Endothelial cell of umbilical vein (primary cell): ENCODE measurements around the gene TRNP1. TPM values are rescaled to one million over a fixed set of nuclear protein-coding genes. Genes with fewer than 3 reads are reported as not detected.

Source experiments
- BruUV-seq: library from RNA; stranded (reverse); fragments of 400-500 nt; replicated peaks from 2 replicates; lab custom pipeline; 2021; lab: Mats Ljungman, UMichigan
- CTCF ChIA-PET: fragments of 300-600, 350-600 bp; sonication (Branson Sonifier 250); formaldehyde crosslinking; loops from one replicate; lab custom pipeline; 2021; ENCODE audit warnings: antibody characterized with exemption, inconsistent platforms; lab: Charles Lee
- POLR2A ChIA-PET: fragments of 300-600, 350-600 bp; sonication (Branson Sonifier 250); formaldehyde crosslinking; loops from one replicate; lab custom pipeline; 2021; ENCODE audit warnings: antibody characterized with exemption, inconsistent platforms; lab: Charles Lee
- DNase-seq: peaks from one replicate; pipeline ENCODE4 v3.0.0-alpha.2; 2011; ENCODE audit warnings: low read depth, low spot score
- FAIRE-seq: peaks from 2 replicates; lab custom pipeline; 2011; peaks lifted over from hg19 to GRCh38; lab: Jason Lieb, UNC
- H2AFZ ChIP-seq: 2 replicates; pipeline ENCODE4 v1.6.0; 2012; ENCODE audit warnings: low read depth, low read length, control low read depth, inconsistent platforms
- H3K27ac ChIP-seq: 2 replicates; pipeline ENCODE4 v1.5.1; 2011; ENCODE audit warnings: low read depth, mild to moderate bottlenecking, control low read depth, low read length, moderate library complexity; ENCODE audit not compliant: insufficient read depth
- H3K27me3 ChIP-seq, 2 experiments: 2 replicates each; pipeline versions ENCODE4 v1.6.0 to v1.6.1; 2011; ENCODE audit warnings: low read length in 2 of 2, mixed read lengths in 1 of 2; ENCODE audit not compliant: control insufficient read depth in 2 of 2, insufficient read depth in 2 of 2
- H3K36me3 ChIP-seq, 2 experiments: 2 replicates in 1 of 2; 3 replicates in 1 of 2; pipeline ENCODE4 v1.5.1; 2011; ENCODE audit warnings: low read length in 2 of 2, mild to moderate bottlenecking in 1 of 2, moderate library complexity in 1 of 2; ENCODE audit not compliant: control insufficient read depth in 2 of 2, insufficient read depth in 2 of 2; ENCODE audit errors: extremely low read depth in 1 of 2
- H3K4me1 ChIP-seq: 3 replicates; pipeline ENCODE4 v1.5.1; 2011; ENCODE audit warnings: mild to moderate bottlenecking, low read length; ENCODE audit not compliant: control insufficient read depth, insufficient read depth; ENCODE audit errors: extremely low read depth
- H3K4me2 ChIP-seq: 2 replicates; pipeline ENCODE4 v1.6.1; 2011; ENCODE audit warnings: low read length, control low read depth, mixed read lengths; ENCODE audit not compliant: insufficient read depth
- H3K4me3 ChIP-seq, 3 experiments: fragments of 200-600 bp in 1 of 3; sonication (generic), shearing (Covaris generic) in 1 of 3; replicated peaks in 1 of 3; 2 replicates each; pipeline ENCODE4 v1.5.1; 2011 to 2016; ENCODE audit warnings: control low read depth in 3 of 3, low read length in 3 of 3, mild to moderate bottlenecking in 2 of 3, inconsistent platforms in 1 of 3, low read depth in 1 of 3, moderate library complexity in 1 of 3; ENCODE audit not compliant: insufficient read depth in 1 of 3
- H3K79me2 ChIP-seq: 2 replicates; pipeline ENCODE4 v1.6.0; 2012; ENCODE audit warnings: low read length, inconsistent platforms; ENCODE audit not compliant: control insufficient read depth, insufficient read depth
- H3K9ac ChIP-seq: replicated peaks from 2 replicates; pipeline ENCODE3; 2011; ENCODE audit warnings: low read length, control low read depth; ENCODE audit not compliant: insufficient read depth; ENCODE audit errors: extremely low read depth
- H3K9me1 ChIP-seq: replicated peaks from 3 replicates; pipeline ENCODE4 v1.6.0; 2011; ENCODE audit warnings: mild to moderate bottlenecking, low read length; ENCODE audit not compliant: control insufficient read depth, insufficient read depth; ENCODE audit errors: extremely low read depth
- H3K9me3 ChIP-seq: replicated peaks from 2 replicates; pipeline ENCODE4 v1.5.1; 2012; ENCODE audit warnings: low read length, inconsistent platforms; ENCODE audit not compliant: control insufficient read depth, insufficient read depth
- H4K20me1 ChIP-seq: replicated peaks from 2 replicates; pipeline ENCODE3; 2011; ENCODE audit warnings: mild to moderate bottlenecking, low read length; ENCODE audit not compliant: control insufficient read depth, insufficient read depth; ENCODE audit errors: extremely low read depth
- CTCF ChIP-seq, 2 donors: IDR thresholded peaks; 1 replicate in 1 of 2; 2 replicates in 1 of 2; pipeline ENCODE4 v1.5.1; 2011; ENCODE audit warnings: low read length in 2 of 2, mild to moderate bottlenecking in 2 of 2, moderate library complexity in 2 of 2, control low read depth in 1 of 2, inconsistent platforms in 1 of 2, low read depth in 1 of 2; ENCODE audit not compliant: insufficient read depth in 1 of 2; ENCODE audit errors: extremely low read depth in 1 of 2
- GATA2 ChIP-seq: IDR thresholded peaks from 2 replicates; pipeline ENCODE4 v1.7.0; 2011; ENCODE audit warnings: low read depth, mild to moderate bottlenecking, moderate library complexity, mixed read lengths, low read length; ENCODE audit not compliant: insufficient read length, insufficient read depth
- POLR2A ChIP-seq: IDR thresholded peaks from 2 replicates; pipeline ENCODE4 v1.6.1; 2012; ENCODE audit warnings: low read depth, mild to moderate bottlenecking, control low read depth, low read length
- POLR2AphosphoS5 ChIP-seq: IDR thresholded peaks from 2 replicates; pipeline ENCODE4 v1.6.1; 2012; ENCODE audit warnings: low read depth, mild to moderate bottlenecking, control low read depth, low read length, moderate library complexity; ENCODE audit not compliant: insufficient read depth
- dilution Hi-C: fragments of 300-500 bp; cut with MboI; formaldehyde crosslinking; loops from one replicate; pipeline ENCODE4 v1.15.0; 2019; ENCODE audit warnings: low sequenced_read_pairs; ENCODE audit not compliant: extremely low pct_ligation_motif_present
- intact Hi-C: fragments of 100-400 bp; cut with micrococcal nuclease; formaldehyde crosslinking; loops from one replicate; pipeline ENCODE4 v1.10.0; 2022
- polyA plus RNA-seq, 4 experiments: library from polyadenylated mRNA; depleted of rRNA in 3 of 4; stranded (reverse) in 3 of 4; unstranded in 1 of 4; fragments of >200 nt; gene quantifications; 2 replicates each; pipeline versions ENCODE4 v1.2.1 to v1.2.3, GENCODE V29; 2011 to 2012; ENCODE audit warnings: missing spikeins in 1 of 4
- total RNA-seq: library from RNA; stranded (reverse); gene quantifications from 2 replicates; pipeline ENCODE4 v1.2.3, GENCODE V29; 2021

The TRNP1 gene
- total and polyA plus RNA-seq, 2 donors (not counting 3 experiments of a cell fraction or from before 2014, with no cell fraction given) = 5.9 to 20.5 TPM

- Histone ChIP-seq H3K27me3 (peaks cover 0 to 2% of the 10 kb centered on the region in 2 experiments), H4K20me1 (no peaks in the 10 kb centered on the region), H3K27ac (no peak overlapping the region), H3K9me3 (no peaks in the 10 kb centered on the region), H3K9ac (no peak overlapping the region), H3K4me1 (peaks cover 8% of the 10 kb centered on the region), H3K9me1 (no peaks in the 10 kb centered on the region), H3K36me3 (peaks cover 0 to 2% of the 10 kb centered on the region in 2 experiments), H3K79me2 (no peaks in the 10 kb centered on the region), H3K4me2 (no peak overlapping the region), H2AFZ (no peak overlapping the region), H3K4me3 (no peak overlapping the region)
- intact Hi-C loops = no loop called here
- FAIRE-seq (no peak), DNase-seq (no peak)
- ChIA-PET CTCF (no interaction called here), POLR2A (no interaction called here)
- no TSS peak for BruUV-seq
- TF ChIP-seq POLR2AphosphoS5 (no peak), POLR2A (no peak), CTCF (IDR thresholded peaks at IDR 0.05; ENCODE audit: extremely low read depth in 1 of 2, insufficient read depth in 1 of 2, low read depth in 1 of 2, low read length in 2 of 2) (no peak)
- dilution Hi-C loops = no loop called here
These were observed 41.5 kb upstream of the TRNP1 start for GRCh38 chr1:26951821-26952497.

GRCh38 chr1:26953374-26953773 is 40.1 kb upstream of the TRNP1 start:
- FAIRE-seq = no peak
- H4K20me1 ChIP-seq = no peaks in the 10 kb centered on the region
- TF ChIP-seq CTCF (IDR thresholded peaks at IDR 0.05; ENCODE audit: extremely low read depth in 1 of 2, insufficient read depth in 1 of 2, low read depth in 1 of 2, low read length in 2 of 2) = no peak
- no peak for TF ChIP-seq POLR2AphosphoS5
- TF ChIP-seq GATA2 = no peak
- no TSS peak for BruUV-seq
- no peak overlapping the region for H3K27ac ChIP-seq
- peaks cover 1 to 4% of the 10 kb centered on the region in 2 experiments for H3K27me3 ChIP-seq
- no peaks in the 10 kb centered on the region for H3K9me3 ChIP-seq
- no peaks in the 10 kb centered on the region for H3K36me3 ChIP-seq
- peaks cover 8% of the 10 kb centered on the region for H3K4me1 ChIP-seq
- H3K9ac ChIP-seq = no peak overlapping the region
- intact Hi-C loops (no loop called here), dilution Hi-C loops (no loop called here)
- POLR2A ChIA-PET = no interaction called here
- DNase-seq = no peak
- no peak overlapping the region for H3K4me3 ChIP-seq
- H3K4me2 ChIP-seq = no peak overlapping the region
- H3K79me2 ChIP-seq = no peaks in the 10 kb centered on the region
- H3K9me1 ChIP-seq = no peaks in the 10 kb centered on the region
- CTCF ChIA-PET = no interaction called here
- no peak overlapping the region for H2AFZ ChIP-seq
